ENCODE results near the gene CAND1.
"Not testable (repeated sequence)": the region's sequence is repeated elsewhere in the genome, so short reads cannot be mapped to it uniquely, and the experiment has no call there.

Gene CAND1

GRCh38 chr12:67338426-67338825 is 69.3 kb downstream of the CAND1 start:
- Histone ChIP-seq H3K36me3 (ENCODE audit: insufficient read depth, low read length) (no peaks in the 10 kb centered on the region), H3K4me1 (ENCODE audit: insufficient read depth, low read length, severe bottlenecking) (no peaks in the 10 kb centered on the region), H4K20me1 (ENCODE audit: insufficient read depth, low read length) (no peaks in the 10 kb centered on the region), H3K9me3 (ENCODE audit: low read length) (no peaks in the 10 kb centered on the region), H3K9me2 (ENCODE audit: low read depth, low read length) (no peaks in the 10 kb centered on the region), H3K27ac (ENCODE audit: low read depth, low read length, poor library complexity, severe bottlenecking) (no peak overlapping the region), H3K4me2 (ENCODE audit: low read length) (no peak overlapping the region), H3F3A (ENCODE audit: insufficient read depth, low read length) (no peaks in the 10 kb centered on the region), H2AFZ (ENCODE audit: low read length) (no peak overlapping the region), H3K4me3 (ENCODE audit: low read depth, low read length, poor library complexity, severe bottlenecking) (no peak overlapping the region), H3K79me2 (ENCODE audit: insufficient read depth, low read length) (no peaks in the 10 kb centered on the region), H3K27me3 (ENCODE audit: insufficient read depth, low read length) (no peaks in the 10 kb centered on the region), H3K9ac (ENCODE audit: low read length) (no peak overlapping the region)
- TF ChIP-seq EZH2 (IDR thresholded peaks at IDR 0.05; ENCODE audit: borderline replicate concordance, low read length) (no peak), CTCF (IDR thresholded peaks at IDR 0.05; ENCODE audit: low read length) (no peak)

- no peaks in the 10 kb centered on the region for H3K79me2 ChIP-seq (ENCODE audit: insufficient read depth, low read length)
- H3K4me2 ChIP-seq (ENCODE audit: low read length) = no peak overlapping the region
- no peaks in the 10 kb centered on the region for H3F3A ChIP-seq (ENCODE audit: insufficient read depth, low read length)
- TF ChIP-seq CTCF (IDR thresholded peaks at IDR 0.05; ENCODE audit: low read length) (no peak), EZH2 (IDR thresholded peaks at IDR 0.05; ENCODE audit: borderline replicate concordance, low read length) (no peak)
- H2AFZ ChIP-seq (ENCODE audit: low read length) = no peak overlapping the region
- H3K27ac ChIP-seq (ENCODE audit: low read depth, low read length, poor library complexity, severe bottlenecking) = no peak overlapping the region
- H3K9ac ChIP-seq (ENCODE audit: low read length) = no peak overlapping the region
- no peaks in the 10 kb centered on the region for H3K36me3 ChIP-seq (ENCODE audit: insufficient read depth, low read length)
- no peaks in the 10 kb centered on the region for H4K20me1 ChIP-seq (ENCODE audit: insufficient read depth, low read length)
- no peaks in the 10 kb centered on the region for H3K9me3 ChIP-seq (ENCODE audit: low read length)
- H3K4me3 ChIP-seq (ENCODE audit: low read depth, low read length, poor library complexity, severe bottlenecking) = no peak overlapping the region
- no peaks in the 10 kb centered on the region for H3K9me2 ChIP-seq (ENCODE audit: low read depth, low read length)
- H3K4me1 ChIP-seq (ENCODE audit: insufficient read depth, low read length, severe bottlenecking) = no peaks in the 10 kb centered on the region
- H3K27me3 ChIP-seq (ENCODE audit: insufficient read depth, low read length) = no peaks in the 10 kb centered on the region
These were observed 70.4 kb downstream of the CAND1 start for GRCh38 chr12:67339530-67339929.

DNA sequence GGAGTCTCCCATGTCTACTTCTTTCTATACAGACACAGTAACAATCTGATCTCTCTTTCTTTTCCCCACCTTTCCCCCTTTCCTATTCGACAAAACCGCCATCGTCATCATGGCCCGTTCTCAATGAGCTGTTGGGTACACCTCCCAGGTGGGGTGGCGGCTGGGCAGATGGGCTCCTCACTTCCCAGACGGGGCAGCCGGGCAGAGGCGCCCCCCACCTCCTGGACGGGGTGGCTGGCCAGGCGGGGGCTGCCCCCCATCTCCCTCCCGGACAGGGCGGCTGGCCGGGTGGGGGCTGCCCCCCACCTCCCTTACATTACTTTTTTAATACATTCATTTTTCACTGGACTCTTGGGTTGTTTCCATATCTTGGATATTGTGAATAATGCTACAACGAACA is 71.9 kb downstream of the CAND1 start:
- not testable (repeated sequence) for H3K4me1 ChIP-seq (ENCODE audit: insufficient read depth, low read length, severe bottlenecking); H3F3A ChIP-seq (ENCODE audit: insufficient read depth, low read length)

GRCh38 chr12:67344979-67345710 is 76.0 kb downstream of the CAND1 start:
- TF ChIP-seq CTCF (IDR thresholded peaks at IDR 0.05; ENCODE audit: low read length) (no peak), EZH2 (IDR thresholded peaks at IDR 0.05; ENCODE audit: borderline replicate concordance, low read length) (no peak)
- no peaks in the 10 kb centered on the region for H3K4me1 ChIP-seq (ENCODE audit: insufficient read depth, low read length, severe bottlenecking)
- H3K9me3 ChIP-seq (ENCODE audit: low read length) = no peaks in the 10 kb centered on the region
- no peaks in the 10 kb centered on the region for H4K20me1 ChIP-seq (ENCODE audit: insufficient read depth, low read length)
- no peaks in the 10 kb centered on the region for H3K36me3 ChIP-seq (ENCODE audit: insufficient read depth, low read length)
- H3K4me2 ChIP-seq (ENCODE audit: low read length) = no peak overlapping the region
- no peaks in the 10 kb centered on the region for H3K79me2 ChIP-seq (ENCODE audit: insufficient read depth, low read length)
- H3K4me3 ChIP-seq (ENCODE audit: low read depth, low read length, poor library complexity, severe bottlenecking) = no peak overlapping the region
- H3K9ac ChIP-seq (ENCODE audit: low read length) = no peak overlapping the region
- no peaks in the 10 kb centered on the region for H3K9me2 ChIP-seq (ENCODE audit: low read depth, low read length)
- no peaks in the 10 kb centered on the region for H3F3A ChIP-seq (ENCODE audit: insufficient read depth, low read length)
- H3K27ac ChIP-seq (ENCODE audit: low read depth, low read length, poor library complexity, severe bottlenecking) = no peak overlapping the region
- no peaks in the 10 kb centered on the region for H3K27me3 ChIP-seq (ENCODE audit: insufficient read depth, low read length)
- H2AFZ ChIP-seq (ENCODE audit: low read length) = no peak overlapping the region

More for the DNA sequence above, 71.9 kb downstream of the CAND1 start:
- not testable (repeated sequence) for H3K79me2 ChIP-seq (ENCODE audit: insufficient read depth, low read length); H3K27ac ChIP-seq (ENCODE audit: low read depth, low read length, poor library complexity, severe bottlenecking); H3K9ac ChIP-seq (ENCODE audit: low read length); H3K4me3 ChIP-seq (ENCODE audit: low read depth, low read length, poor library complexity, severe bottlenecking); H3K27me3 ChIP-seq (ENCODE audit: insufficient read depth, low read length); H3K4me2 ChIP-seq (ENCODE audit: low read length); H3K9me3 ChIP-seq (ENCODE audit: low read length); H3K9me2 ChIP-seq (ENCODE audit: low read depth, low read length); H3K36me3 ChIP-seq (ENCODE audit: insufficient read depth, low read length); H2AFZ ChIP-seq (ENCODE audit: low read length); H4K20me1 ChIP-seq (ENCODE audit: insufficient read depth, low read length)

All from OCI-LY1 (cell line).